Bronchial epithelial cell (primary cell): ENCODE measurements around the gene SNPH. TPM values are rescaled to one million over a fixed set of nuclear protein-coding genes. Genes with fewer than 3 reads are reported as not detected.

Experiments used
- DNase-seq: peaks from one replicate; pipeline ENCODE4 v3.0.0-alpha.2; 2010; ENCODE audit warnings: low read depth
- FAIRE-seq: peaks from 2 replicates; lab custom pipeline; 2011; peaks lifted over from hg19 to GRCh38; lab: Jason Lieb, UNC
- H3K27me3 ChIP-seq: 2 replicates; pipeline ENCODE4 v1.5.1; 2011; ENCODE audit warnings: low read length; ENCODE audit not compliant: control insufficient read depth, insufficient read depth
- H3K36me3 ChIP-seq: 2 replicates; pipeline ENCODE4 v1.5.1; 2011; ENCODE audit warnings: low read length; ENCODE audit not compliant: control insufficient read depth, insufficient read depth
- H3K4me3 ChIP-seq: 2 replicates; pipeline ENCODE4 v1.5.1; 2011; ENCODE audit warnings: mild to moderate bottlenecking, low read depth, low read length, control low read depth
- total RNA-seq: library from RNA; depleted of rRNA; stranded (reverse); fragments of >200 nt; gene quantifications from 2 replicates; pipeline ENCODE4 v1.2.1, GENCODE V29; 2014
- TF ChIP-seq, protein P1 (sequence below): IDR thresholded peaks from 2 replicates; pipeline ENCODE4 v1.5.1; 2011; ENCODE audit warnings: mild to moderate bottlenecking, moderate library complexity, low read length, control low read depth, inconsistent platforms; ENCODE audit not compliant: insufficient read depth, severe bottlenecking

Gene SNPH
- total RNA-seq, 1 donor from 2014 or later = 1.8 TPM

- H3K4me3 ChIP-seq = peak overlapping the region; percentile 47
Measured at GRCh38 chr20:1327827-1328679, 62.0 kb downstream of the SNPH start.

GRCh38 chr20:1328680-1329330 is 62.7 kb downstream of the SNPH start, which contains the start of gene SDCBP2:
Gene SDCBP2 (minus strand): TSS chr20:1329139. CDS start chr20:1320416, 8,723 bp downstream.
- Histone ChIP-seq H3K4me3 (peak within 1 kb of the TSS; percentile 47), H3K36me3 (peaks cover 1% of the 10 kb centered on the region), H3K27me3 (no peaks in the 10 kb centered on the region)
- TF ChIP-seq, protein P1, sequence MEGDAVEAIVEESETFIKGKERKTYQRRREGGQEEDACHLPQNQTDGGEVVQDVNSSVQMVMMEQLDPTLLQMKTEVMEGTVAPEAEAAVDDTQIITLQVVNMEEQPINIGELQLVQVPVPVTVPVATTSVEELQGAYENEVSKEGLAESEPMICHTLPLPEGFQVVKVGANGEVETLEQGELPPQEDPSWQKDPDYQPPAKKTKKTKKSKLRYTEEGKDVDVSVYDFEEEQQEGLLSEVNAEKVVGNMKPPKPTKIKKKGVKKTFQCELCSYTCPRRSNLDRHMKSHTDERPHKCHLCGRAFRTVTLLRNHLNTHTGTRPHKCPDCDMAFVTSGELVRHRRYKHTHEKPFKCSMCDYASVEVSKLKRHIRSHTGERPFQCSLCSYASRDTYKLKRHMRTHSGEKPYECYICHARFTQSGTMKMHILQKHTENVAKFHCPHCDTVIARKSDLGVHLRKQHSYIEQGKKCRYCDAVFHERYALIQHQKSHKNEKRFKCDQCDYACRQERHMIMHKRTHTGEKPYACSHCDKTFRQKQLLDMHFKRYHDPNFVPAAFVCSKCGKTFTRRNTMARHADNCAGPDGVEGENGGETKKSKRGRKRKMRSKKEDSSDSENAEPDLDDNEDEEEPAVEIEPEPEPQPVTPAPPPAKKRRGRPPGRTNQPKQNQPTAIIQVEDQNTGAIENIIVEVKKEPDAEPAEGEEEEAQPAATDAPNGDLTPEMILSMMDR = no peak
- DNase-seq = peak; percentile 84
- FAIRE-seq = no peak

More at GRCh38 chr20:1327827-1328679, 62.0 kb downstream of the SNPH start:
- FAIRE-seq = no peak
- no peak for DNase-seq
- TF ChIP-seq, protein P1 = no peak
- H3K36me3 ChIP-seq = peaks cover 1% of the 10 kb centered on the region
- no peaks in the 10 kb centered on the region for H3K27me3 ChIP-seq

DNA sequence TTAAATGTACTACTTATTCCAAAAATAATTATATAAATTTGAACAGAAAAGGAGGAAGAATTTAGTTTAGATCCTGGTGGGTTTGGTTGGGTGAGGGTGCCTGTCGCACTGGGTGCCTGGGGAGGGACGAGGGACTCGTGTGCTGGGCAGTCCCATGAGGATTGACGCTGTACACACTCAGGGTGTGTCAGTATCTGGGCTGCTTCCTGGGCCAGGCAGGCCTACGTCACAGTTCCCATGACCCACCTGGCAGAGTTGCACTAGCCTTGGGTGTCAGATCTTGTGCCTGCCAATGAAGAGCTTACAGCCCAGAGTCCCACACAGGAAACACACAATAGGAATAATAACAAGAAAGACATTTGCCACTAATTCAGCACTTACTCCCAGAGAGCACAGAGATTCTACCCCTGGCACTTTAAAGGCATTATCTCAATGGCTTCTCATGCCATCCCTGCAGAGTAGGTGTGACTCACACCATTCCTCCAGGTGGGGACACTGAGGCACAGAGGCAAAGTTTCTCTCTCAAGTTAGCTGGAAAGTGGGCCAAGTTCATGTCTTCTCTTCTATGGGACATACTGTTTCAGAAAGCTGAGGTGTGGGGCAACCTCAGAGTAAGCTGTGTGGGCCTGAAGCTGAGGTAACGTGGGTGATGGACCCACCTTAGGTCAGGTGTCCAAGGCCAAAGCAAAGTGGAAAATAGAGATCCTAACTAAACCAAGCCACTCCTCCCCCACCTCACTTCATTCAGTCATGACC is 64.2 kb downstream of the SNPH start:
- DNase-seq (peak; percentile 81), FAIRE-seq (peak; percentile 66)
- TF ChIP-seq, protein P1 = no peak
- H3K27me3 ChIP-seq = no peaks in the 10 kb centered on the region
- H3K4me3 ChIP-seq = no peak overlapping the region
- peaks cover 1% of the 10 kb centered on the region for H3K36me3 ChIP-seq

DNA sequence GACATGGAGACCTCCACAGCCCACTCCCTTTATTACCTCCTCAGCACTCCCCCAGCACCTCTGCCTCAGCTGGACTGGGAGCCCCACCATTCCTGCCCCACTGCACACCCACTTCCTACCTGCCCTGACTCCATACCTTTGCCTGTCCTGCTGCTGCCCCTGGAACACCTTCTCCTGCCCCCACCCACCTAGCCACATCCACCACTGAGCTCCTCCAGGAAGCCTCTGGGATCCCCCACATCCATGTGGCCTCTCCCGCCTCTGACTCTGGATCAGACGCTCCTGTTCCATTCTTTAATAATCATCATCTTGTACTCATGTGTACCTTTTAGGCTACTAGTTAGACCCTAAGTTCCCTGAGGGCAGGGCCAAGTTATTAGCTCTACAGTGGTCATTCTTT is 65.0 kb downstream of the SNPH start:
- Histone ChIP-seq H3K4me3 (no peak overlapping the region), H3K36me3 (peaks cover 1% of the 10 kb centered on the region), H3K27me3 (no peaks in the 10 kb centered on the region)
- TF ChIP-seq, protein P1 = no peak
- DNase-seq (no peak), FAIRE-seq (no peak)

DNA sequence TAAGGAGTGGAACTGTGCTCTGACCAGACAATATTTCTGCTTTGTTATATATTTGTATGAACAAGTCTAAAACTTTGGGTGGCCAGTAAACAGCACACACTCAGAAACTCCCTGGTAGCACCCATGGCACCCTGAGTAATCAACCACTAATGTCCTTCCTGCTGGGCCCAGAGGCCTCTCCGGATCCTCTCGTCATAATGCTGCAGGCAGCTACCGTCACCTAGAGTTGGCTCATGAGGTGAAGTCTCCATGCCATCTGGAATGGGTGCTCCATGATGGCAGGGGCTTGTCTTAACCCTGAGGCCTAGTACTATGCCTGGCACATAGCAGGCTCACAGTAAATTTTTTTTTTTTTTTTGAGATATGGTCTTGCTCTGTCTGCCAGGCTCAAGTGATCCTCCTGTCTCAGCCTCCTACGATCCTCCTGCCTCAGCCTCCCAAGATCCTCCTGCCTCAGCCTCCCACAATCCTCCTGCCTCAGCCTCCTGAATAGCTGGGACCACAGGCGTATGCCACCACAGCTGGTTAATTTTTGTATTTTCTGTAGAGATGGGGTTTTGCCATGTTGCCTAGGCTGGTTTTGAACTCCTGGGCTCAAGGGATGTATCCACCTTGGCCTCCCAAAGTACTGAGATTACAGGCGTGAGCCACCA is 65.8 kb downstream of the SNPH start:
- no peak for FAIRE-seq

More for the DNA sequence above, 65.8 kb downstream of the SNPH start:
- no peaks in the 10 kb centered on the region for H3K27me3 ChIP-seq
- peaks cover 1% of the 10 kb centered on the region for H3K36me3 ChIP-seq
- DNase-seq = no peak
- TF ChIP-seq, protein P1 = no peak
- H3K4me3 ChIP-seq = no peak overlapping the region
